WTC11 (cell line): ENCODE results near the gene VDAC1. TPM values are rescaled to one million over a fixed set of nuclear protein-coding genes. Genes with fewer than 3 reads are reported as not detected.

Experiments used
- ATAC-seq: fragments of 200-7000 bp; cut with Tn5 transposase; 2 replicates; pipeline ENCODE4 v1.10.0; 2021; ENCODE audit warnings: mild to moderate bottlenecking, moderate library complexity
- CTCF ChIA-PET: fragments of 300-600 bp; sonication (Branson Sonifier 250); formaldehyde crosslinking; loops from one replicate; lab custom pipeline; 2021; ENCODE audit warnings: antibody characterized with exemption; lab: Charles Lee
- POLR2A ChIA-PET: fragments of 350-600 bp; sonication (Branson Sonifier 250); formaldehyde crosslinking; loops from one replicate; lab custom pipeline; 2021; ENCODE audit warnings: antibody characterized with exemption; lab: Charles Lee
- DNase-seq: peaks from one replicate; pipeline ENCODE4 v3.0.0; 2021; ENCODE audit warnings: low spot score
- H3K27ac Mint-ChIP-seq: 2 replicates; pipeline ENCODE4 v1.8.0; 2021; ENCODE audit warnings: mixed read lengths
- H3K27me3 Mint-ChIP-seq: 2 replicates; pipeline ENCODE4 v1.8.0; 2021; ENCODE audit warnings: low read depth, mild to moderate bottlenecking, moderate library complexity, mixed read lengths
- H3K36me3 Mint-ChIP-seq: 2 replicates; pipeline ENCODE4 v1.8.0; 2021; ENCODE audit warnings: mixed read lengths
- H3K4me1 Mint-ChIP-seq: 2 replicates; pipeline ENCODE4 v1.8.0; 2022; ENCODE audit warnings: mixed read lengths
- H3K4me3 Mint-ChIP-seq: 2 replicates; pipeline ENCODE4 v1.8.0; 2021; ENCODE audit warnings: mild to moderate bottlenecking, moderate library complexity, mixed read lengths
- H3K9me3 Mint-ChIP-seq: 2 replicates; pipeline ENCODE4 v1.8.0; 2021; ENCODE audit warnings: mixed read lengths
- CBFB ChIP-seq: sonication (generic); formaldehyde crosslinking; IDR thresholded peaks from 2 replicates; pipeline ENCODE4 v1.8.1; 2022; ENCODE audit warnings: mild to moderate bottlenecking, low read depth, missing genetic modification reagents
- CREB1 ChIP-seq: sonication (generic); formaldehyde crosslinking; IDR thresholded peaks from 2 replicates; pipeline ENCODE4 v1.8.0; 2023; ENCODE audit warnings: mild to moderate bottlenecking, missing genetic modification reagents
- E2F5 ChIP-seq: sonication (generic); formaldehyde crosslinking; IDR thresholded peaks from 2 replicates; pipeline ENCODE4 v1.8.1; 2022; ENCODE audit warnings: mild to moderate bottlenecking, moderate library complexity, missing genetic modification reagents
- ELF4 ChIP-seq: sonication (generic); formaldehyde crosslinking; IDR thresholded peaks from 2 replicates; pipeline ENCODE4 v1.8.1; 2022; ENCODE audit warnings: low read depth, mild to moderate bottlenecking, moderate library complexity, missing genetic modification reagents
- EMX1 ChIP-seq: fragments of 250-450 bp; sonication (Bioruptor Pico); IDR thresholded peaks from 2 replicates; pipeline ENCODE4 v1.8.0; 2021; ENCODE audit warnings: mild to moderate bottlenecking
- ETV6 ChIP-seq: sonication (generic); formaldehyde crosslinking; IDR thresholded peaks from 2 replicates; pipeline ENCODE4 v1.8.1; 2022; ENCODE audit warnings: mild to moderate bottlenecking, missing genetic modification reagents
- FOXP1 ChIP-seq: sonication (generic); formaldehyde crosslinking; IDR thresholded peaks from 2 replicates; pipeline ENCODE4 v1.8.0; 2022; ENCODE audit warnings: missing genetic modification reagents, mild to moderate bottlenecking, moderate library complexity, borderline replicate concordance
- GABPB1 ChIP-seq: sonication (generic); formaldehyde crosslinking; IDR thresholded peaks from 2 replicates; pipeline ENCODE4 v1.8.1; 2023; ENCODE audit warnings: mild to moderate bottlenecking, missing genetic modification reagents
- HMGXB4 ChIP-seq: sonication (generic); formaldehyde crosslinking; IDR thresholded peaks from 2 replicates; pipeline ENCODE4 v1.8.1; 2023; ENCODE audit warnings: mild to moderate bottlenecking, moderate library complexity, missing genetic modification reagents
- IRF2 ChIP-seq: sonication (generic); formaldehyde crosslinking; IDR thresholded peaks from 2 replicates; pipeline ENCODE4 v1.8.0; 2022; ENCODE audit warnings: low read depth, missing genetic modification reagents, borderline replicate concordance
- JAZF1 ChIP-seq: fragments of 250-450 bp; sonication (Bioruptor Pico); IDR thresholded peaks from 2 replicates; pipeline ENCODE4 v1.9.0; 2021; ENCODE audit warnings: moderate library complexity, mild to moderate bottlenecking, inconsistent platforms
- NFATC4 ChIP-seq: fragments of 250-450 bp; sonication (Bioruptor Pico); IDR thresholded peaks from 2 replicates; pipeline ENCODE4 v1.9.0; 2021; ENCODE audit warnings: mild to moderate bottlenecking
- NFYB ChIP-seq: sonication (generic); formaldehyde crosslinking; conservative IDR thresholded peaks from 2 replicates; pipeline ENCODE4 v1.8.0; 2022; ENCODE audit warnings: low read depth, missing genetic modification reagents
- TEAD4 ChIP-seq: sonication (generic); formaldehyde crosslinking; IDR thresholded peaks from 2 replicates; pipeline ENCODE4 v1.8.0; 2022; ENCODE audit warnings: mild to moderate bottlenecking, missing genetic modification reagents
- ZMAT4 ChIP-seq: fragments of 250-450 bp; sonication (Bioruptor Pico); IDR thresholded peaks from 2 replicates; pipeline ENCODE4 v1.9.0; 2021; ENCODE audit warnings: mild to moderate bottlenecking
- ZNF512 ChIP-seq: sonication (generic); formaldehyde crosslinking; IDR thresholded peaks from 2 replicates; pipeline ENCODE4 v1.8.1; 2022; ENCODE audit warnings: missing genetic modification reagents, borderline replicate concordance
- total RNA-seq: library from RNA; stranded (reverse); gene quantifications from 3 replicates; pipeline ENCODE4 v1.2.3, GENCODE V29; 2021
- TF ChIP-seq, protein P1 (sequence below): sonication (generic); formaldehyde crosslinking; IDR thresholded peaks from 2 replicates; pipeline ENCODE4 v1.8.0; 2023; ENCODE audit warnings: missing genetic modification reagents, mild to moderate bottlenecking, borderline replicate concordance
- TF ChIP-seq, protein P2 (sequence below): fragments of 250-450 bp; sonication (Bioruptor Pico); IDR thresholded peaks from 2 replicates; pipeline ENCODE4 v1.8.0; 2021; ENCODE audit warnings: mild to moderate bottlenecking
- TF ChIP-seq, protein P3 (sequence below): sonication (generic); formaldehyde crosslinking; IDR thresholded peaks from 2 replicates; pipeline ENCODE4 v1.8.0; 2023; ENCODE audit warnings: mild to moderate bottlenecking, missing genetic modification reagents

VDAC1 gene
- total RNA-seq, 1 experiment from 2014 or later: 274 TPM

DNA sequence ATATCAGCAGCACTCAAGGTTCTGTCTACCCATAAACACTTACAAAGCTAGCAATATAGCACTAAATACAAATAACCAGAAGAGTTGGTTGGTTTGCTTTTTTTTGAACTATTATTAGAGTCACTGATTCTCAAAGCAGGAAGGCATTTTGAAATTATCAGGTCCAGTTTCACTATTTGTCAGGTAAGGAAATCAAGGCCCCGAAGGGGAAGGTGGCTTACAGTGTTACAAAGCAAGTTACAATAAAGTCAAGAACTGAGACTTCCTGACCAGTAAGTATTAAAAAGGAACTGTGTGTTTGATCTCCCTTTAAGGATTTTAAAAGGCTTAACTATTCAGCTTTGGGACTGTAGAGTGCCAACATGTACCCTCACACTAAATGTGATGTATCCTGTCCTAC is 47.2 kb downstream of the VDAC1 start:
- no peak for ATAC-seq
- DNase-seq: no peak
- TF ChIP-seq ELF4 (no peak), NFYB (CRISPR knock-in tag) (no peak), ZNF512 (CRISPR knock-in tag) (no peak), CBFB (CRISPR knock-in tag) (no peak), ZMAT4 (CRISPR knock-in tag) (no peak), CREB1 (CRISPR knock-in tag) (no peak), HMGXB4 (no peak), GABPB1 (CRISPR knock-in tag) (no peak), NFATC4 (no peak), E2F5 (CRISPR knock-in tag) (no peak), TEAD4 (CRISPR knock-in tag) (no peak), EMX1 (CRISPR knock-in tag) (no peak), FOXP1 (no peak), ETV6 (CRISPR knock-in tag) (no peak), IRF2 (CRISPR knock-in tag) (no peak), JAZF1 (CRISPR knock-in tag) (no peak)
- TF ChIP-seq, protein P1, sequence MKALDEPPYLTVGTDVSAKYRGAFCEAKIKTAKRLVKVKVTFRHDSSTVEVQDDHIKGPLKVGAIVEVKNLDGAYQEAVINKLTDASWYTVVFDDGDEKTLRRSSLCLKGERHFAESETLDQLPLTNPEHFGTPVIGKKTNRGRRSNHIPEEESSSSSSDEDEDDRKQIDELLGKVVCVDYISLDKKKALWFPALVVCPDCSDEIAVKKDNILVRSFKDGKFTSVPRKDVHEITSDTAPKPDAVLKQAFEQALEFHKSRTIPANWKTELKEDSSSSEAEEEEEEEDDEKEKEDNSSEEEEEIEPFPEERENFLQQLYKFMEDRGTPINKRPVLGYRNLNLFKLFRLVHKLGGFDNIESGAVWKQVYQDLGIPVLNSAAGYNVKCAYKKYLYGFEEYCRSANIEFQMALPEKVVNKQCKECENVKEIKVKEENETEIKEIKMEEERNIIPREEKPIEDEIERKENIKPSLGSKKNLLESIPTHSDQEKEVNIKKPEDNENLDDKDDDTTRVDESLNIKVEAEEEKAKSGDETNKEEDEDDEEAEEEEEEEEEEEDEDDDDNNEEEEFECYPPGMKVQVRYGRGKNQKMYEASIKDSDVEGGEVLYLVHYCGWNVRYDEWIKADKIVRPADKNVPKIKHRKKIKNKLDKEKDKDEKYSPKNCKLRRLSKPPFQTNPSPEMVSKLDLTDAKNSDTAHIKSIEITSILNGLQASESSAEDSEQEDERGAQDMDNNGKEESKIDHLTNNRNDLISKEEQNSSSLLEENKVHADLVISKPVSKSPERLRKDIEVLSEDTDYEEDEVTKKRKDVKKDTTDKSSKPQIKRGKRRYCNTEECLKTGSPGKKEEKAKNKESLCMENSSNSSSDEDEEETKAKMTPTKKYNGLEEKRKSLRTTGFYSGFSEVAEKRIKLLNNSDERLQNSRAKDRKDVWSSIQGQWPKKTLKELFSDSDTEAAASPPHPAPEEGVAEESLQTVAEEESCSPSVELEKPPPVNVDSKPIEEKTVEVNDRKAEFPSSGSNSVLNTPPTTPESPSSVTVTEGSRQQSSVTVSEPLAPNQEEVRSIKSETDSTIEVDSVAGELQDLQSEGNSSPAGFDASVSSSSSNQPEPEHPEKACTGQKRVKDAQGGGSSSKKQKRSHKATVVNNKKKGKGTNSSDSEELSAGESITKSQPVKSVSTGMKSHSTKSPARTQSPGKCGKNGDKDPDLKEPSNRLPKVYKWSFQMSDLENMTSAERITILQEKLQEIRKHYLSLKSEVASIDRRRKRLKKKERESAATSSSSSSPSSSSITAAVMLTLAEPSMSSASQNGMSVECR (CRISPR knock-in tag): no peak
- TF ChIP-seq, protein P2, sequence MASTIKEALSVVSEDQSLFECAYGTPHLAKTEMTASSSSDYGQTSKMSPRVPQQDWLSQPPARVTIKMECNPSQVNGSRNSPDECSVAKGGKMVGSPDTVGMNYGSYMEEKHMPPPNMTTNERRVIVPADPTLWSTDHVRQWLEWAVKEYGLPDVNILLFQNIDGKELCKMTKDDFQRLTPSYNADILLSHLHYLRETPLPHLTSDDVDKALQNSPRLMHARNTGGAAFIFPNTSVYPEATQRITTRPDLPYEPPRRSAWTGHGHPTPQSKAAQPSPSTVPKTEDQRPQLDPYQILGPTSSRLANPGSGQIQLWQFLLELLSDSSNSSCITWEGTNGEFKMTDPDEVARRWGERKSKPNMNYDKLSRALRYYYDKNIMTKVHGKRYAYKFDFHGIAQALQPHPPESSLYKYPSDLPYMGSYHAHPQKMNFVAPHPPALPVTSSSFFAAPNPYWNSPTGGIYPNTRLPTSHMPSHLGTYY: no peak
- TF ChIP-seq, protein P3, sequence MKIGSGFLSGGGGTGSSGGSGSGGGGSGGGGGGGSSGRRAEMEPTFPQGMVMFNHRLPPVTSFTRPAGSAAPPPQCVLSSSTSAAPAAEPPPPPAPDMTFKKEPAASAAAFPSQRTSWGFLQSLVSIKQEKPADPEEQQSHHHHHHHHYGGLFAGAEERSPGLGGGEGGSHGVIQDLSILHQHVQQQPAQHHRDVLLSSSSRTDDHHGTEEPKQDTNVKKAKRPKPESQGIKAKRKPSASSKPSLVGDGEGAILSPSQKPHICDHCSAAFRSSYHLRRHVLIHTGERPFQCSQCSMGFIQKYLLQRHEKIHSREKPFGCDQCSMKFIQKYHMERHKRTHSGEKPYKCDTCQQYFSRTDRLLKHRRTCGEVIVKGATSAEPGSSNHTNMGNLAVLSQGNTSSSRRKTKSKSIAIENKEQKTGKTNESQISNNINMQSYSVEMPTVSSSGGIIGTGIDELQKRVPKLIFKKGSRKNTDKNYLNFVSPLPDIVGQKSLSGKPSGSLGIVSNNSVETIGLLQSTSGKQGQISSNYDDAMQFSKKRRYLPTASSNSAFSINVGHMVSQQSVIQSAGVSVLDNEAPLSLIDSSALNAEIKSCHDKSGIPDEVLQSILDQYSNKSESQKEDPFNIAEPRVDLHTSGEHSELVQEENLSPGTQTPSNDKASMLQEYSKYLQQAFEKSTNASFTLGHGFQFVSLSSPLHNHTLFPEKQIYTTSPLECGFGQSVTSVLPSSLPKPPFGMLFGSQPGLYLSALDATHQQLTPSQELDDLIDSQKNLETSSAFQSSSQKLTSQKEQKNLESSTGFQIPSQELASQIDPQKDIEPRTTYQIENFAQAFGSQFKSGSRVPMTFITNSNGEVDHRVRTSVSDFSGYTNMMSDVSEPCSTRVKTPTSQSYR (CRISPR knock-in tag): no peak
- CTCF ChIA-PET: interaction anchor here (1.6 kb wide), 1 partner anchor 39 kb away, joined by 4 read pairs; no protein-coding TSS in a partner anchor
- Mint-ChIP-seq H3K27ac (no peak overlapping the region), H3K9me3 (no peaks in the 10 kb centered on the region), H3K4me3 (no peak overlapping the region), H3K27me3 (no peaks in the 10 kb centered on the region), H3K4me1 (peaks cover 10% of the 10 kb centered on the region), H3K36me3 (peaks cover 25% of the 10 kb centered on the region)
- POLR2A ChIA-PET: interaction anchor here (0.6 to 1.1 kb wide), 2 partner anchors 32 to 49 kb away, joined by 3 read pairs; no protein-coding TSS in a partner anchor
